PFSK-1 (cell line): Measurements from ENCODE around the gene ZNF217.

Experiments used
- FOXP2 ChIP-seq: optimal IDR thresholded peaks from 2 replicates; pipeline ENCODE3; 2011; ENCODE audit warnings: borderline replicate concordance, control low read depth, inconsistent platforms; ENCODE audit not compliant: insufficient read depth; ENCODE audit errors: extremely low read length, extremely low read depth
- POLR2AphosphoS5 ChIP-seq: IDR thresholded peaks from 2 replicates; pipeline ENCODE4 v1.6.1; 2012; ENCODE audit warnings: low read depth, mild to moderate bottlenecking, control low read depth, low read length, moderate library complexity
- SIN3A ChIP-seq: IDR thresholded peaks from 2 replicates; pipeline ENCODE4 v1.6.1; 2012; ENCODE audit warnings: mild to moderate bottlenecking, low read length, moderate library complexity, borderline replicate concordance; ENCODE audit not compliant: insufficient read depth
- TAF1 ChIP-seq: IDR thresholded peaks from 2 replicates; pipeline ENCODE4 v1.6.1; 2012; ENCODE audit warnings: low read length, control low read depth, borderline replicate concordance; ENCODE audit not compliant: insufficient read depth
- TF ChIP-seq, protein P1 (sequence below), 2 experiments: IDR thresholded peaks; 2 replicates each; pipeline versions ENCODE4 v1.6.1 to v1.8.0; 2011 to 2012; ENCODE audit warnings: low read depth in 2 of 2, low read length in 2 of 2, control low read depth in 1 of 2, inconsistent platforms in 1 of 2, mild to moderate bottlenecking in 1 of 2, moderate library complexity in 1 of 2; ENCODE audit not compliant: insufficient read depth in 1 of 2

DNA sequence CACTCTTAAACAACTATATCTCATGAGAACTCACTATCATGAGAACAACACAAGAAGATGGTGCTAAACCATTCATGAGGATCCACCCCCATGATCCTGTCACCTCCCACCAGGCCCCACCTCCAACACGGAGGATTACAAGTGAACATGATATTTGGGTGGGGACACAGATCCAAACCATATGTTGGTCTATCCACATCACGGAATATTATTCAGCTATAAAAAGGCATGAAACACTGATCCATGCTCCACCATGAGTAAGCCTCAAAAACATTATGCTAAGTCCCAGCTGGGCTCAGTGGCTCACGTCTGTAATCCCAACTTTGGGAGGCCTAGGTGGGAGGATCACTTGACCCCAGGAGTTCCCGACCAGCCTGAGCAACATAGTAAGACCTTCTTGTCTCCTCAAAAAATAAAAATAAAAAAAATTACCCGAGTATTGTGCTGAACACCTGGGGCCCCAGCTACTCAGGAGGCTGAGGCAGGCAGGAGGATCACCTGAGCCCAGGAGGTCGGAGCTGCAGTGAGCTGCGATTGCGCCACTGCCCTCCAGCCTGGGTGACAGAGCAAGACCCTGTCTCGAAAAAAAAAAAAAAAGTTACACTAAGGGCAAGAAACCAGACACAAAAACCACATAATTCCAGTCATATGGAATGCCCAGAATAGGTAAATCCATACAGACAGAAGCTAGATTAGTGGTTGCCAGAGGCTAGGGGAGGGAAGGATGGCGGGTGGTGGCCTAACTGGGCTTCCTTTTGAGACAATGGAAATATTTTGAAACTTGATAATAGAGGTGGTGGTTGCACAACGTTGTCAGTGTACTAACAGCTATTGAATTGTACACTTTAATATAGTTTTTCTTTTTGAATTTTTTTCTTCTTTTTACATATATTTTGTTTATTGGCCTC lies 43.1 kb downstream of the ZNF217 start:
- TF ChIP-seq, protein P1, sequence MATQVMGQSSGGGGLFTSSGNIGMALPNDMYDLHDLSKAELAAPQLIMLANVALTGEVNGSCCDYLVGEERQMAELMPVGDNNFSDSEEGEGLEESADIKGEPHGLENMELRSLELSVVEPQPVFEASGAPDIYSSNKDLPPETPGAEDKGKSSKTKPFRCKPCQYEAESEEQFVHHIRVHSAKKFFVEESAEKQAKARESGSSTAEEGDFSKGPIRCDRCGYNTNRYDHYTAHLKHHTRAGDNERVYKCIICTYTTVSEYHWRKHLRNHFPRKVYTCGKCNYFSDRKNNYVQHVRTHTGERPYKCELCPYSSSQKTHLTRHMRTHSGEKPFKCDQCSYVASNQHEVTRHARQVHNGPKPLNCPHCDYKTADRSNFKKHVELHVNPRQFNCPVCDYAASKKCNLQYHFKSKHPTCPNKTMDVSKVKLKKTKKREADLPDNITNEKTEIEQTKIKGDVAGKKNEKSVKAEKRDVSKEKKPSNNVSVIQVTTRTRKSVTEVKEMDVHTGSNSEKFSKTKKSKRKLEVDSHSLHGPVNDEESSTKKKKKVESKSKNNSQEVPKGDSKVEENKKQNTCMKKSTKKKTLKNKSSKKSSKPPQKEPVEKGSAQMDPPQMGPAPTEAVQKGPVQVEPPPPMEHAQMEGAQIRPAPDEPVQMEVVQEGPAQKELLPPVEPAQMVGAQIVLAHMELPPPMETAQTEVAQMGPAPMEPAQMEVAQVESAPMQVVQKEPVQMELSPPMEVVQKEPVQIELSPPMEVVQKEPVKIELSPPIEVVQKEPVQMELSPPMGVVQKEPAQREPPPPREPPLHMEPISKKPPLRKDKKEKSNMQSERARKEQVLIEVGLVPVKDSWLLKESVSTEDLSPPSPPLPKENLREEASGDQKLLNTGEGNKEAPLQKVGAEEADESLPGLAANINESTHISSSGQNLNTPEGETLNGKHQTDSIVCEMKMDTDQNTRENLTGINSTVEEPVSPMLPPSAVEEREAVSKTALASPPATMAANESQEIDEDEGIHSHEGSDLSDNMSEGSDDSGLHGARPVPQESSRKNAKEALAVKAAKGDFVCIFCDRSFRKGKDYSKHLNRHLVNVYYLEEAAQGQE (IDR thresholded peaks at IDR 0.05; ENCODE audit: insufficient read depth in 1 of 2, low read depth in 2 of 2, low read length in 2 of 2), result no peak
- TF ChIP-seq POLR2AphosphoS5 (no peak), SIN3A (no peak), TAF1 (no peak), FOXP2 (no peak)
